MG63 (cell line): Measurements from ENCODE around the gene VAV3. TPM values are rescaled to one million over a fixed set of nuclear protein-coding genes. Genes with fewer than 3 reads are reported as not detected.
"Not testable (repeated sequence)": the region's sequence is repeated elsewhere in the genome, so short reads cannot be mapped to it uniquely, and the experiment has no call there.

Experiments used
- DNase-seq: peaks from one replicate; pipeline ENCODE4 v3.0.0-alpha.2; 2020
- H3K27me3 ChIP-seq: fragments of 250-450 bp; sonication (Bioruptor Pico); 2 replicates; pipeline ENCODE4 v1.5.1; 2020; ENCODE audit warnings: mild to moderate bottlenecking, moderate library complexity
- H3K36me3 ChIP-seq: fragments of 250-450 bp; sonication (Bioruptor Pico); 2 replicates; pipeline ENCODE4 v1.5.1; 2020; ENCODE audit warnings: mild to moderate bottlenecking, moderate library complexity
- H3K4me3 ChIP-seq: fragments of 250-450 bp; sonication (Bioruptor Pico); 2 replicates; pipeline ENCODE4 v1.5.1; 2020; ENCODE audit warnings: mild to moderate bottlenecking, moderate library complexity
- H3K9me3 ChIP-seq: fragments of 250-450 bp; sonication (Bioruptor Pico); 2 replicates; pipeline ENCODE4 v1.5.1; 2020; ENCODE audit warnings: mild to moderate bottlenecking, moderate library complexity
- total RNA-seq: library from RNA; depleted of rRNA; stranded (reverse); fragments of >200 nt; shearing (Covaris generic); gene quantifications from 2 replicates; pipeline ENCODE4 v1.2.3, GENCODE V29; 2014; ENCODE audit warnings: low replicate concordance; rRNA removed

Gene VAV3, protein sequence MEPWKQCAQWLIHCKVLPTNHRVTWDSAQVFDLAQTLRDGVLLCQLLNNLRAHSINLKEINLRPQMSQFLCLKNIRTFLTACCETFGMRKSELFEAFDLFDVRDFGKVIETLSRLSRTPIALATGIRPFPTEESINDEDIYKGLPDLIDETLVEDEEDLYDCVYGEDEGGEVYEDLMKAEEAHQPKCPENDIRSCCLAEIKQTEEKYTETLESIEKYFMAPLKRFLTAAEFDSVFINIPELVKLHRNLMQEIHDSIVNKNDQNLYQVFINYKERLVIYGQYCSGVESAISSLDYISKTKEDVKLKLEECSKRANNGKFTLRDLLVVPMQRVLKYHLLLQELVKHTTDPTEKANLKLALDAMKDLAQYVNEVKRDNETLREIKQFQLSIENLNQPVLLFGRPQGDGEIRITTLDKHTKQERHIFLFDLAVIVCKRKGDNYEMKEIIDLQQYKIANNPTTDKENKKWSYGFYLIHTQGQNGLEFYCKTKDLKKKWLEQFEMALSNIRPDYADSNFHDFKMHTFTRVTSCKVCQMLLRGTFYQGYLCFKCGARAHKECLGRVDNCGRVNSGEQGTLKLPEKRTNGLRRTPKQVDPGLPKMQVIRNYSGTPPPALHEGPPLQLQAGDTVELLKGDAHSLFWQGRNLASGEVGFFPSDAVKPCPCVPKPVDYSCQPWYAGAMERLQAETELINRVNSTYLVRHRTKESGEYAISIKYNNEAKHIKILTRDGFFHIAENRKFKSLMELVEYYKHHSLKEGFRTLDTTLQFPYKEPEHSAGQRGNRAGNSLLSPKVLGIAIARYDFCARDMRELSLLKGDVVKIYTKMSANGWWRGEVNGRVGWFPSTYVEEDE
- total RNA-seq = 0.30 and 0.57 TPM in 2 replicates

DNA sequence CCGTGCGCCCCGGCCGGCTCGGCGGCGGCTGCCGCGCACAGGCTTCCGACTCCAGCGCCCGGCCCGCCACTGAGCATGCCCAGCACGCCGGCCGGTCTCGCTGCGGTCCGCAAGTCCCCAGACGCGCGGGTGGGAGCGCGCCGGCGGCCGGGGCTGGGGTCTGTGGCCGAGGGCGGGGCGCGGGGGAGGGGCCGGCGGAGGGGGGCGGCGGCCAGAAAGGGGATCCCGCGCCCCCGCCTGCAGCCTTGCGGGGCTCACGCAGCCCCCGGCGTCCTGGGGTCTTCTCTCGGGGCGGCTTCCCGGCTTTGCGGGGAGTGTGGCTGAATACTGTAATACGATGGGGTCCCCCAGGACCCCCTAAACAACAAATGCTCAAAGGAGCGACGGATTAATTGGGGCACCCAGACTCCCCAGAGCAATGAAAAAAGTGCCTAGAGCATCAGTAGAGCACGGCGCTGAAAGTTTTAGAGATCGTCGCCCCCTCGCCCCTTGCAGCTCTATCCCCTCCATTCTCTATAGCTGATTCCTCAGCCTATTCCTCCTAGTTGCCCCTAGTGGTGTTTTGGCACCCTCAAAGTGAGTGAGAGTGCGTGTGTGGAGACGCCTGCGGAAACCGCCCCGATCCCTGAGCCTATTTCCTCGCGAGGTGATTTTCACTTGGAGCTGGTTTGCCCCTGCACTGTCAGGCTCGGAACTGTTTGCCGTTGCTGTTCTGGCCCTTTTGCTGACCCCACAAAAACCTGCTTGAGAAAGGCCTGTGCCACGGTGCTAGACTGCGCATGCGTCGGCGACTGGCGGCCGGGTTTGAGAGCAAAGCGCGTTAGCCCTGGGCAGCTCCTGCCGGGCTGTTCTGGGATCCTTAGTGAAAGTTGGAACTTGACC lies at the start of gene VAV3:
TSS of gene VAV3 (minus strand) at position 71 of the 882 bp plus-strand sequence. CDS start 311 bp downstream, outside the sequence.
- peak within 1 kb of the TSS; percentile 28 for H3K4me3 ChIP-seq
- DNase-seq = peak; percentile 79

DNA sequence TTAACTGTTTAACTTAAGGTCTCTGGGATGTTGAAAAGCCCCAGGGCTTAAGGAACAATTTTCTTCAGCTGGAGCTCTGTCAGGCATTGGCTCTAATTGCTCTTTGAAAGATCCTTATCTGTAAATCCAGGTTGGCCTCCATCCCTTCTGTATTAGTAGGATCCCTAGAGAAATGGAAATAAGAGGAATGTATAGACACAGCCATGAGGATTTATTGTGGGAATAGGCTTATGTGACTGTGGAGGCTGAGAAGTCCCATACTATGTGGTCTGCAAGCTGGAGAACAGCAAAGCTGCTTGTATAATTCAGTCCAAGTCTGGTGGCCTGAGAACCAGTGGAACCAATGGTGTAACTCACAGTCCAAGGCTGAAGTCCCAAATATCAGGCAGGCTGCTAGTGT lies 47.6 kb upstream of the VAV3 start:
- Histone ChIP-seq H3K36me3 (no peaks in the 10 kb centered on the region), H3K9me3 (no peaks in the 10 kb centered on the region), H3K27me3 (no peaks in the 10 kb centered on the region), H3K4me3 (no peak overlapping the region)
- DNase-seq = no peak

More for the DNA sequence above, at the start of gene VAV3:
- Histone ChIP-seq H3K27me3 (peaks cover 32% of the 10 kb centered on the region), H3K9me3 (no peaks in the 10 kb centered on the region), H3K36me3 (no peaks in the 10 kb centered on the region)

DNA sequence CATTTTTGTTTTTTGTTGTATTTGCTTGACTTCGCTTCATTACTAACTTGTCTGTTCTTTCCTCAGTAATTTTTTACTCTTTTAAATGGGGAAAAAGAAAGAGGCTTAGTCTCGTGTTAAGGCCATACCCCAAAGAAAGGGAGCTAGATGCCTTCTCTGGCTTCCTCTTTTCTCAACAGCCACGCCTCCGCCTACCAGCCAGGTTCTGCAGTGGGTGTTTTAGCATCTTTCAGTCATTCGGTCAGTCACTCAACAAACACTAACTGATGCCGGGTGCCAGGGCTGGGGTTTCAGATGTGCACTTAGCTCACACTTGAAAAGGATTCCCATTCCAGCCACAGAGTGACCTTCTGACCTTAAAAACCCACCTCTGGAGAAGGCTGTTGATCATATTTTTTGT lies 46.3 kb upstream of the VAV3 start:
- no peak for DNase-seq

DNA sequence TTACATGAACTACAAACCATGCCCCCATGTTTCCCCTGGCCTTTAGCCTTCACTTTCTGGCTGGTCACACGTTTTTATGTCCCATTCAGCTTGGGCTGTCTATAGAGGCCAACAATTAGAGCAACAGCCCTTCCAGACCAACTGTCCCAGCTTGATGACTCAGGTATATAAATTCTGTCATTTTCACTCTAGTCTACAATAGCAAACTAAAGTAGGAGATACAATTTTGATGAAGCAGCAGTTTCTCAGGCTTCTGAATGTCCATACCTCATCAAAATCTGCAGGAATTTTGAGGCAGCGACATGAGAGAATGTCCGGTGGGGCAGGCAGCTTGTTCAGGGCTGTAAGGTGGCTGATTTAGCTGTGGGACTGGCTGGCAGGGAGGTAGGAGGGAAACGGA lies 45.6 kb upstream of the VAV3 start:
- DNase-seq = no peak
- H3K27me3 ChIP-seq = no peaks in the 10 kb centered on the region
- H3K4me3 ChIP-seq = no peak overlapping the region
- H3K36me3 ChIP-seq = no peaks in the 10 kb centered on the region
- no peaks in the 10 kb centered on the region for H3K9me3 ChIP-seq

More for the DNA sequence above, 46.3 kb upstream of the VAV3 start:
- Histone ChIP-seq H3K9me3 (no peaks in the 10 kb centered on the region), H3K27me3 (no peaks in the 10 kb centered on the region), H3K4me3 (no peak overlapping the region), H3K36me3 (no peaks in the 10 kb centered on the region)

DNA sequence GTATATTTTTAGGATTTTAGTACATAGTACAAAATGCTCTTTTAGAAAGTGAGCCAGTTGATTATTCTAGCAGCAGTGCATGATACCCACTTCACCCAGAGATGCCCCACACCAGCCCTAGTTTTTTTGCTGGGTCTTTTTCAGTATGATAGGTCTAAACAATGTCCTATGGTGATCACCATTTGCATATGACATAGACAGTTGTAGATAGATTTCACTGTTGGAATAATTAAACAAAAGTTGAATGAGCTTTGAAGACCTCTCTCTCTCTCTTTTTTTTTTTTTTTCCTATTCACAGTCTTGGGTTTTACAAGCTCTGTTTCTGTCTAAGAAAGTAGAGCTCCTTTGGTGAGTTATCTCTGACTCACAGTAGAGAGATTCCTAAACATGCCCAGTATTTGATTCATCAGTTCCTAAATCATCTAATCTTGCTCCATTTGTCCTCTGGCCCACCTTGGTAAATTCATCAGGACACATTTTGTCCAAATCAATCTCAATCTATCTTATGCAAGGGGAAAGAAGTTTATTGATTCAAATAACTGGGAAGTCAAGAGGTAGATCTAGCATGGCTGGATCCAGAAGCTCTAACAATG lies 44.7 kb upstream of the VAV3 start:
- H3K9me3 ChIP-seq = no peaks in the 10 kb centered on the region
- no peak for DNase-seq
- H3K4me3 ChIP-seq = no peak overlapping the region
- H3K36me3 ChIP-seq = no peaks in the 10 kb centered on the region
- H3K27me3 ChIP-seq = no peaks in the 10 kb centered on the region

DNA sequence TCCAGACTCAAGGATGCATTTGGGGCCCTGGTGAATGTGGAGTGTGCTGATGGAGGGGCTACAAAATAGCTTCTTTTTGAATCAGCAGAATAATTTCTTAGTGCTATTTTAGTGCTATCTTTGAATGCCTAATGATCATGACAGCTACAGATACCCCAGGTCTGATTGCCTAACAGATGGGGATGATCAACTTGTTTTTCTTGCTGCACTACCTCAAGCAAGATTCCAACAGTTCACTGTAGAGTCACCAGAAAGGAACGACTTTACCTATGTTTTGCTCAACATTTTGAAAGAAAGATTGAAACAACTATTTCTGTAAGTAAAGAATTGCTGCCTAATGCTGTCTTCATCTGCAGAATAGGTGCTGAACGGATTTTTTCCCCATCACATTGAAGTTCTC lies 42.6 kb upstream of the VAV3 start:
- Histone ChIP-seq H3K36me3 (no peaks in the 10 kb centered on the region), H3K27me3 (no peaks in the 10 kb centered on the region), H3K9me3 (no peaks in the 10 kb centered on the region), H3K4me3 (no peak overlapping the region)
- no peak for DNase-seq

DNA sequence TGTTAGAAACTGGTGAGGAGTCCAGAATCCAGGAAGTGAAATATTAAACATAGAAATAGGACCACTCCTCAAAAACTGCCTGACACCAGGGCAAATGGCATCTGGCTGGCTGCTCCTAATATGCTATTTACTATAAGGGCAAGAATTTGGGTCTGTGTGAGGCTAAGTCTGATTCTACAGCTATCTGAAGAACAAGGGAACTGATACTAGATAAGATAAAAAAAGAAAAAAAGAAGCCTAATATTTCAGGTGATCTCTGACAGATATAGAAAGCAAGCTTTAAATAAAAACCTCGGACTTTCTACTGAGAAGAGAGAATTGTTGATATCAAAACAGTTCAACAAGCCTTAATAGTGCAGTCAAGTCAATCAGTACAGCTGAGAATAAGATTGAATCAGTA lies 42.1 kb upstream of the VAV3 start:
- Histone ChIP-seq H3K9me3 (no peaks in the 10 kb centered on the region), H3K4me3 (no peak overlapping the region), H3K36me3 (no peaks in the 10 kb centered on the region), H3K27me3 (no peaks in the 10 kb centered on the region)
- DNase-seq = no peak

DNA sequence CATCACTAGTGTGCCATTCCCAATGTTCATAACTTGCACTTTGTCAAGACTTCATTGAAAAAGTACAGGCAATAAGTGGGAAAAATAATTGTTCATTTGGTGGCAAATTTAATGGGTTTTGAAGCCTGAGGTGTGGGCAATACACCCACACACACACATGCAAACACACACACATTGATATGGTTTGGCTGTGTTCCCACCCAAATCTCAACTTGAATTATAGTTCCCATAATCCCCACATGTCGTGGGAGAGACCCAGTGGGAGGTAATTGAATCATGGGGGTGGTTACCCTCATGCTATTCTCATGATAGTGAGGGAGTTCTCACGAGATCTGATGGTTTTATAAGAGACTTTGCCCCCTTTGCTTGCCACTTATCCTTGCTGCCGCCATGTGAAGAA lies 39.9 kb upstream of the VAV3 start:
- not testable (repeated sequence) for DNase-seq, H3K36me3 ChIP-seq, H3K9me3 ChIP-seq, H3K27me3 ChIP-seq, H3K4me3 ChIP-seq

DNA sequence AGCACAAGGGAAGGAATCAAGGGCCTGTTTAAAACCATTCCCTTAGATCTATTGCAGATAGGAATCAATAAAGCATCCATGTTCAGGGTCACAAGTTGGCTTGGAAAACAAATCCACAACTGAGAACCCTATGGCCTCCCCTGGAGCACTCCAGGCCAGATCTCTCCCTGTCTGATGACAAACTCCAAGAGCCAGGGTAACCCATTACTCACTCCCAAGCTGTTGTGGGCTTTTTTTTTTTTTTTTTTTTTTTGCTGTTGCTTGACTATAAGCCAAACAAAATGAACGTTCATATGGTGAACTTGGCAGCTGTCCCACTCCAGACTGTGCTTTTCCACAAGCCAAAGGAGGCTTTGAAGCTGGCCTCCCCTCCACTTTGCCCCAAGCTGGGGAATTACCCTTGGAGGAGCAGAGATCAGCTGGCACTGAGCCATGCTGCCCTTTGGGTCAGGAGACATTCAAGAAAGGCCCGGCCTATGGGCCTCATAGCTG lies 35.7 kb upstream of the VAV3 start:
- peak; percentile 83 for DNase-seq
- Histone ChIP-seq H3K9me3 (no peaks in the 10 kb centered on the region), H3K4me3 (no peak overlapping the region), H3K27me3 (no peaks in the 10 kb centered on the region), H3K36me3 (no peaks in the 10 kb centered on the region)

DNA sequence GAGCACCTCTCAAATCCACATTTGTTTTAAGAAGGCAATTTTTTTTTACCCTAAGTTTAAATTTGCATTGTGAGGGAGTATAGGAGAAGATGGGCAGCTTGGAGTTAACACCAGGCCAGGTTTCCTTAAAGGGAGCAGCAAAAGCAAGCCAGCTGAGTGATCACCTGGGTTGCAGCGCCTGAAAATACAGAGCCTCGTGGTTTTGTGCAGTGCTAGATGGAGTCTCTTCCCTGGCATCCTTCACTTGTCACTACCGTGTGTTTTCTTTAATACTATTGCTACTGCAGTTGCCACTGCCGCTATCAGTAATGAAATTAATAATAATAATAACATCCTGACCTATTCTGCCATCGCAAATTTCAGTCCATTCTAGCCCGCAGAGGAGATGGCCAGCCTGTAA lies 35.2 kb upstream of the VAV3 start:
- H3K4me3 ChIP-seq = no peak overlapping the region
- H3K36me3 ChIP-seq = no peaks in the 10 kb centered on the region
- no peaks in the 10 kb centered on the region for H3K9me3 ChIP-seq
- DNase-seq = no peak
- no peaks in the 10 kb centered on the region for H3K27me3 ChIP-seq

DNA sequence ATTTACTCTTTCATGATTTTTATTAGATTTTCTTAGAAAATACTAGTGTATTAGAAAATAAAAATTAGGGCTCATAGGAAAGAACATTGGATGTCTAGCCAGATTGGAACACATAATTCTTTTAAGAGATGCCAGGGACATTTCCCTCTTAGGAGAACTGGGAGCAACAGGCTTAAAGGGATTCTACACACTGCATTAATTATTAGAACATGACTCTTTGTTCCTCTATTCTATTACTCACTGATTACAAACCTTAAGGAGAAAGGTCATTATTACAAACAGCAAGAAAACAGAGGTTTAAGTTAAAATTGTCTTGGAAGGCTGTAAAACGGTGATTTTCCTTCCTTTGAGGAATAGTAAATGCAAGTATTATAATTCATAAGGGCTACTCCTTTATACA lies 32.9 kb upstream of the VAV3 start:
- Histone ChIP-seq H3K4me3 (no peak overlapping the region), H3K36me3 (no peaks in the 10 kb centered on the region), H3K27me3 (no peaks in the 10 kb centered on the region), H3K9me3 (no peaks in the 10 kb centered on the region)
- no peak for DNase-seq

DNA sequence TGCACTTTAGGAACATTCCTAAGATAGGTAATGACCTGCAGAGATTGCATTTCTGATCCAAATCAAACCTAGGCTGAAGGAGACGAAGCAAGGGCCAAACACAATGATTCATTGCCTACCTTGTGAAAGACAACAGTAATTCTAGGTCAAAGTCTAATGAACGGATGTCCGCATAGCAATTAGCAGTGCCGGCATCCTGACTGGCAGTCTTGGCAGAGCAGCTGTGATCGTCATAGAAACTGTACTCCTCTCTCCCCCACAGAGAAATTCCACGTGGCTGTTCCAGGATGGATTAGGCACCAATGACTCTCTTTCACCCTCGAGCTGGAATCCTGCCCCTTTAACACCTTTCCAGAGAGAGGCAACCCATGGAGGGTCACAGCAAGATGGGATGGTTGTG lies 28.9 kb upstream of the VAV3 start:
- Histone ChIP-seq H3K9me3 (no peaks in the 10 kb centered on the region), H3K36me3 (no peaks in the 10 kb centered on the region), H3K4me3 (no peak overlapping the region), H3K27me3 (no peaks in the 10 kb centered on the region)
- peak; percentile 20 for DNase-seq

DNA sequence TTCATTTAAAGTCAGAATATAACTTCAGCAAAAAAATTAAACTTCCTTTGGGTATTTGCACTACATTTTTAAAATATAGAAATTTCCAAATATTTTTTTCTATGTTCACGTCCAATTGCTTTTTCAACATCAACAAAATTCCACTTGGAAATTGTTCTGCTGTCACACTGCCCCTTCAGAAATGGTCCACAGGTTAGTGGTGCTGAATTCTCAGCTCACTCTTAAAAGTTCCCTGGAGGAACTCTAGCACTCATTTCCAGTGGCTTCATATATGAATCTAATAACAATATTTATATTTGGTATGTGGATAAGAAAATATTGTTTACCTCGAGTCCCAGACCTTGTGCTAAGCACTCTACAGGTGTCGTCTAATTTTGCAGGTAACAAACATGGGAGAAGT lies 27.4 kb upstream of the VAV3 start:
- Histone ChIP-seq H3K4me3 (no peak overlapping the region), H3K36me3 (no peaks in the 10 kb centered on the region), H3K27me3 (no peaks in the 10 kb centered on the region), H3K9me3 (no peaks in the 10 kb centered on the region)
- no peak for DNase-seq

DNA sequence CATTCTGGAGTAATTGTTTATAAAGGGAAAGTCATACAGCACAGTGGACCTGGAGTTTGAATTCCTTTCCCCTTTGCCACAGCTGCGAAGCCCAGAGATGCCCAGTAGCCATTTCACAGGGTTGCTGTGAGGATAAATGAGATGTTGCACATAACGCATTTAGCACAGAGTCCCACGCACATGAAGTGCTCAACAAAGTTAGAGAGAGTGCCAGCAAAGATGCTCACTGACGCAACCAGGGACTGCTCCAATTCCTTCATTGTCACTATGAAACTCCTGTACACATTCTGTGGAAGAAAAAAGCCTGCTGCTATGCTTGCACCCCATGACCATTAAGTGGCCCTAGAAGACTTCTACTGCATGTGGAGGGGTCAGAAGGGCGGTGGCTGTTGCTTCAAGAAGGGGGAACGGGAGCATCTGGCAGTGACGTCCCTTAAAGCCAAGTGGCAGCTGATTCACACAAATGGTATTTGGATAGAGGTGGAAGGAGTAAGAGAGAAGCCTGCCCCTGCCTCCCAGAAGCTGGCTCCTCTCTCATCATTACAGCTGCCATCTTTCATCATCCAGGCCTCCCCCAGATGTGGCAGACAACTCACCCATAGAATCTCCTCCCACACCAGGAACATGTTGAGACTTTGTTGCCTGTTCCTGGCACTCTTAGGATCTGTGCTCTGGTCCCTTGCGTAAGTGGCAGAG lies 26.5 kb upstream of the VAV3 start:
- no peaks in the 10 kb centered on the region for H3K9me3 ChIP-seq
- no peak overlapping the region for H3K4me3 ChIP-seq
- H3K36me3 ChIP-seq = no peaks in the 10 kb centered on the region
- peak; percentile 60 for DNase-seq
- H3K27me3 ChIP-seq = no peaks in the 10 kb centered on the region

DNA sequence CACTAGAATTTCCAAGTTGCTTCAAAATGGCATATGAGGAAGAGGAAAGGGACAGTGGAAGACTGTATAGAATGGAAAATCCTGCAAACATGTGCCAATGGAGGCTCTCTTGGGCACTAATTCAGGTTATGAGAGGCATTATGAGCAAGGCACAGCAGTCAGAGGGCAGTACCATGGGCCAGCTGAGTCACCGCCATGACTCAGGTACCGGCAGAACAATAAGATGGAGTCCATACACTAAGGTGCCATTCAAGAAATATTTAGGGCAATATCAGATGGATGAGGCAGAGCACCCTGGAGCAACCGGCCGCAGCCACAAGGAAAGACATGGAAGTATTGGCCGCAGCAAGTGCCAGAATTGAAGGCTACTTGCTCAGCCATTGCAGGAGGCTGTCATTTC lies 25.6 kb upstream of the VAV3 start:
- Histone ChIP-seq H3K4me3 (no peak overlapping the region), H3K27me3 (no peaks in the 10 kb centered on the region), H3K9me3 (no peaks in the 10 kb centered on the region), H3K36me3 (no peaks in the 10 kb centered on the region)
- peak; percentile 91 for DNase-seq

DNA sequence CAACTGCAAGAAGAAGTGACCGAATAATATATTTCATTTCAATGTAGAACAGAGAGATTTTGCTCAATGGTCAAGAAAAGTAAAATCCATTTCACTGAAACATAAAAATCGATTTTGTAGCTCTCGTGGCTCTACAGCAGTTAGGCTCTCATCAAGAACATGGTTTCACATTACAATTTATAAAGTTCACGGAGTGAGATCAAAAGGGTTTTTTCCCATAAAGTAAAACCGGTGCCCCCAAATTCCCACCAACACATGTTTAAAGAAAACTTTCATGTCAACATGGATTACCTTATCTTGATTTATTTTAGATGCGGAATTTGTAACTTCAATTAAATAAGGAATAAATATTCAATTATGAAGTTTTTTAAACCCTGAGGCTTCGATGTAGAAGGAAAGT lies 16.3 kb upstream of the VAV3 start:
- Histone ChIP-seq H3K27me3 (peaks cover 15% of the 10 kb centered on the region; the same call in 1 of the 2 replicates), H3K9me3 (no peaks in the 10 kb centered on the region), H3K36me3 (no peaks in the 10 kb centered on the region), H3K4me3 (no peak overlapping the region)
- DNase-seq = no peak
